H1 (cell line): ENCODE measurements around the gene MARK3. TPM values are rescaled to one million over a fixed set of nuclear protein-coding genes. Genes with fewer than 3 reads are reported as not detected.

Experiments used
- CTCF ChIA-PET: fragments of 300-600 bp; sonication (Branson Sonifier 250); formaldehyde crosslinking; loops from one replicate; lab custom pipeline; 2021; ENCODE audit not compliant: partially characterized antibody; lab: Charles Lee
- POLR2A ChIA-PET: fragments of 300-600 bp; sonication (Branson Sonifier 250); formaldehyde crosslinking; loops from one replicate; lab custom pipeline; 2021; ENCODE audit warnings: inconsistent platforms; ENCODE audit not compliant: partially characterized antibody; lab: Charles Lee
- DNase-seq, 2 experiments: peaks; one replicate each; pipeline versions ENCODE4 v3.0.0 to v3.0.0-alpha.2; 2010 to 2022; ENCODE audit warnings: low spot score in 2 of 2, low read depth in 1 of 2, mixed read lengths in 1 of 2
- FAIRE-seq: peaks from 2 replicates; lab custom pipeline; 2011; peaks lifted over from hg19 to GRCh38; lab: Jason Lieb, UNC
- H2AFZ ChIP-seq: 2 replicates; pipeline ENCODE4 v1.8.1; 2012; ENCODE audit warnings: low read length, inconsistent platforms
- H2AK5ac ChIP-seq: 2 replicates; pipeline ENCODE4 v1.6.1; 2013; ENCODE audit warnings: low read depth, low read length
- H2BK120ac ChIP-seq: replicated peaks from 2 replicates; pipeline ENCODE3; 2013; ENCODE audit warnings: low read depth, low read length, inconsistent platforms
- H2BK12ac ChIP-seq: 2 replicates; pipeline ENCODE4 v1.6.1; 2013; ENCODE audit warnings: low read depth, low read length
- H2BK15ac ChIP-seq: 2 replicates; pipeline ENCODE4 v1.6.1; 2013; ENCODE audit warnings: low read length
- H2BK20ac ChIP-seq: 2 replicates; pipeline ENCODE4 v1.6.1; 2013; ENCODE audit warnings: low read length
- H2BK5ac ChIP-seq: 2 replicates; pipeline ENCODE4 v1.6.1; 2013; ENCODE audit warnings: low read depth, low read length
- H3K14ac ChIP-seq: 2 replicates; pipeline ENCODE4 v1.6.1; 2013; ENCODE audit warnings: inconsistent platforms; ENCODE audit not compliant: insufficient read length
- H3K18ac ChIP-seq: 2 replicates; pipeline ENCODE4 v1.6.1; 2013; ENCODE audit warnings: low read length; ENCODE audit errors: extremely low read depth
- H3K23ac ChIP-seq: 2 replicates; pipeline ENCODE4 v1.6.1; 2013; ENCODE audit warnings: inconsistent platforms; ENCODE audit not compliant: insufficient read length
- H3K23me2 ChIP-seq: 2 replicates; pipeline ENCODE4 v1.6.1; 2013; ENCODE audit warnings: low read depth, low read length
- H3K27ac ChIP-seq: 2 replicates; pipeline ENCODE4 v1.6.1; 2011; ENCODE audit warnings: low read depth, low read length, inconsistent platforms
- H3K27me3 ChIP-seq, 4 experiments: replicated peaks in 1 of 4; 1 replicate in 1 of 4; 2 replicates in 3 of 4; pipeline versions ENCODE4 v1.6.1 to v1.8.1; 2011 to 2013; ENCODE audit warnings: low read length in 3 of 4, mild to moderate bottlenecking in 3 of 4, inconsistent platforms in 2 of 4, mixed read lengths in 2 of 4, moderate library complexity in 1 of 4; ENCODE audit not compliant: control insufficient read depth in 3 of 4, insufficient read depth in 3 of 4; ENCODE audit errors: extremely low read depth in 1 of 4
- H3K36me3 ChIP-seq, 4 experiments: 2 replicates each; pipeline versions ENCODE4 v1.6.1 to v1.8.1; 2011 to 2013; ENCODE audit warnings: mild to moderate bottlenecking in 4 of 4, low read length in 3 of 4, moderate library complexity in 2 of 4, control low read depth in 1 of 4, inconsistent platforms in 1 of 4; ENCODE audit not compliant: insufficient read depth in 4 of 4, control insufficient read depth in 2 of 4
- H3K4ac ChIP-seq: replicated peaks from 2 replicates; pipeline ENCODE3; 2013; ENCODE audit warnings: low read length, low read depth, mixed read lengths, inconsistent platforms; ENCODE audit not compliant: insufficient read length
- H3K4me1 ChIP-seq, 4 experiments: replicated peaks in 1 of 4; 1 replicate in 1 of 4; 2 replicates in 3 of 4; pipeline versions ENCODE4 v1.6.1 to v1.8.1; 2011 to 2013; ENCODE audit warnings: low read length in 3 of 4, inconsistent platforms in 2 of 4, mixed read lengths in 1 of 4; ENCODE audit not compliant: insufficient read depth in 4 of 4, control insufficient read depth in 3 of 4
- H3K4me2 ChIP-seq, 2 experiments: 2 replicates each; pipeline versions ENCODE4 v1.6.1 to v1.8.1; 2011 to 2013; ENCODE audit warnings: low read depth in 2 of 2, low read length in 2 of 2, control low read depth in 1 of 2, inconsistent platforms in 1 of 2, mild to moderate bottlenecking in 1 of 2; ENCODE audit not compliant: insufficient read depth in 1 of 2
- H3K4me3 ChIP-seq, 4 experiments: fragments of 200-600, 300-600 bp in 1 of 4; sonication (generic), shearing (Covaris generic), sonication (Bioruptor Twin) in 1 of 4; 2 replicates each; pipeline versions ENCODE4 v1.5.1 to v1.8.1; 2011 to 2016; ENCODE audit warnings: low read length in 4 of 4, low read depth in 3 of 4, control low read depth in 2 of 4, inconsistent platforms in 2 of 4, mild to moderate bottlenecking in 2 of 4, mixed read lengths in 1 of 4, moderate library complexity in 1 of 4; ENCODE audit not compliant: insufficient read depth in 2 of 4; ENCODE audit errors: extremely low read depth in 1 of 4
- H3K56ac ChIP-seq: replicated peaks from 2 replicates; pipeline ENCODE3; 2013; ENCODE audit warnings: low read depth, mild to moderate bottlenecking, mixed read lengths, low read length, inconsistent platforms; ENCODE audit not compliant: insufficient read length
- H3K79me1 ChIP-seq: 2 replicates; pipeline ENCODE4 v1.6.1; 2013; ENCODE audit warnings: low read depth, low read length, control low read depth
- H3K79me2 ChIP-seq, 2 experiments: 2 replicates each; pipeline versions ENCODE4 v1.6.1 to v1.8.1; 2012 to 2013; ENCODE audit warnings: low read length in 2 of 2, mild to moderate bottlenecking in 2 of 2, inconsistent platforms in 1 of 2; ENCODE audit not compliant: insufficient read depth in 2 of 2, control insufficient read depth in 1 of 2
- H3K9ac ChIP-seq, 4 experiments: replicated peaks in 1 of 4; 1 replicate in 1 of 4; 2 replicates in 3 of 4; pipeline versions ENCODE4 v1.6.1 to v1.8.1; 2011 to 2013; ENCODE audit warnings: low read depth in 3 of 4, low read length in 3 of 4, control low read depth in 2 of 4, mild to moderate bottlenecking in 2 of 4, moderate library complexity in 2 of 4, inconsistent platforms in 1 of 4; ENCODE audit errors: extremely low read depth in 1 of 4
- H3K9me3 ChIP-seq, 2 experiments: 2 replicates each; pipeline versions ENCODE4 v1.6.1 to v1.8.1; 2012 to 2013; ENCODE audit warnings: mild to moderate bottlenecking in 2 of 2, moderate library complexity in 2 of 2, control low read depth in 1 of 2, inconsistent platforms in 1 of 2, low read depth in 1 of 2, low read length in 1 of 2, mixed read lengths in 1 of 2; ENCODE audit not compliant: insufficient read depth in 2 of 2
- H4K20me1 ChIP-seq, 2 experiments: replicated peaks in 1 of 2; 2 replicates each; pipeline versions ENCODE3 to v1.8.1; 2011 to 2013; ENCODE audit warnings: inconsistent platforms in 2 of 2, low read length in 2 of 2, mild to moderate bottlenecking in 1 of 2; ENCODE audit not compliant: insufficient read depth in 2 of 2, control insufficient read depth in 1 of 2
- H4K5ac ChIP-seq: 2 replicates; pipeline ENCODE4 v1.6.1; 2013; ENCODE audit warnings: low read length, low read depth, mixed read lengths, inconsistent platforms; ENCODE audit not compliant: insufficient read length
- H4K8ac ChIP-seq: 2 replicates; pipeline ENCODE4 v1.8.0; 2013; ENCODE audit warnings: mild to moderate bottlenecking, moderate library complexity, low read length, inconsistent platforms; ENCODE audit not compliant: insufficient read depth; ENCODE audit errors: extremely low read depth
- H4K91ac ChIP-seq: replicated peaks from 2 replicates; pipeline ENCODE3; 2013; ENCODE audit warnings: low read length, mixed read lengths, inconsistent platforms; ENCODE audit not compliant: insufficient read length
- CBX5 ChIP-seq: fragments of 300-800, 300-1000 bp; sonication (generic); IDR thresholded peaks from 2 replicates; pipeline ENCODE4 v1.7.1; 2016; ENCODE audit warnings: antibody characterized with exemption, low read length, low read depth
- CEBPB ChIP-seq: IDR thresholded peaks from 2 replicates; pipeline ENCODE4 v1.6.1; 2012; ENCODE audit warnings: low read depth, low read length
- WGBS, 2 experiments: shearing (Covaris generic) in 1 of 2; methylation state at CpG; one replicate each; pipeline versions ENCODE4 v1.1.6 to v1.1.7; 2013 to 2015; ENCODE audit warnings: low lambda C conversion rate in 2 of 2, mixed read lengths in 2 of 2, inconsistent platforms in 1 of 2, low coverage in 1 of 2, missing lambda C conversion rate in 1 of 2; ENCODE audit not compliant: insufficient replicate concordance in 2 of 2, insufficient coverage in 1 of 2, insufficient read length in 1 of 2; ENCODE audit errors: extremely low coverage in 1 of 2, missing lambda C conversion rate in 1 of 2; 5-methylcytosine and 5-hydroxymethylcytosine counted together
- polyA plus RNA-seq, 7 experiments: library from polyadenylated mRNA; depleted of rRNA in 3 of 7; stranded (reverse) in 5 of 7; unstranded in 2 of 7; fragments of >200 nt in 5 of 7; fragments of 200-250 nt in 2 of 7; gene quantifications; 1 replicate in 5 of 7; 2 replicates in 1 of 7; 4 replicates in 1 of 7; pipeline versions ENCODE4 v1.2.1 to v1.2.3, GENCODE V29; 2011 to 2013; ENCODE audit warnings: missing spikeins in 2 of 7, mixed read lengths in 2 of 7
- total RNA-seq: library from RNA; stranded (reverse); fragmentation: NEBNext Ultra II Directional; extraction: Animal tissue kit (Norgen Biotek cat#: 25700); gene quantifications from 2 replicates; pipeline ENCODE4 v1.2.1, GENCODE V29; 2021

The MARK3 gene
- total and polyA plus RNA-seq, 2 of the 8 experiments (the other 6 are each of a cell fraction or from before 2014, with no cell fraction given) = 39.4 to 76.9 TPM

DNA sequence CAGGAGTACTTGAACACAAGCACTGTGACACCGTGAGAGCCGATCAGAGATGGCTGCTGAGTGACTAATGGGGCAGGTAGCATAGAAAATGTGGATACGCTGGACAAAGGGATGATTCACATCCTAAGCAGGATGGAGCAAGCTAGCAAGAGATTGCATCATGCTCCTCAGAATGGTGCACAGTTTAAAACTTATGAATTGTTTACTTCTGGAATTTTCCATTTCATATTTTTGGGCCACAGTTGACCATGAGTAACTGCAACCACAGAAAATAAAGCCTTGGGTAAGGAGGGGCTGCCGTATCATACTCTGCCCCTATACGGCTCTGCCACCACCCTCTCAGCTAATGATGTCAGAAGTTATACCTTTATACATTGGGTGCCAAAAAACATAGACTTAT lies 23.3 kb upstream of the MARK3 start:
- H3K27me3 ChIP-seq = no peaks in the 10 kb centered on the region
- no peak overlapping the region for H4K5ac ChIP-seq
- no peak for TF ChIP-seq CBX5
- TF ChIP-seq CEBPB = peak; percentile 63; the same call in 1 of the 2 replicates
- H3K4me3 ChIP-seq = no peak overlapping the region
- H2AK5ac ChIP-seq = no peak overlapping the region
- FAIRE-seq (no peak), DNase-seq (no peak)
- H3K23me2 ChIP-seq = no peaks in the 10 kb centered on the region
- no peak overlapping the region for H3K4me2 ChIP-seq
- no peak overlapping the region for H3K18ac ChIP-seq
- 0 out of 2 replicates have a peak overlapping the region, but pooled peaks have one; percentile 5 for H2BK5ac ChIP-seq
- no peaks in the 10 kb centered on the region for H3K79me2 ChIP-seq
- no peak overlapping the region for H2BK120ac ChIP-seq
- POLR2A ChIA-PET = interaction anchor here (1.4 to 1.9 kb wide), 4 partner anchors 14 to 25 kb away, joined by 3 to 7 read pairs (median 4); no protein-coding TSS in a partner anchor
- no peaks in the 10 kb centered on the region for H4K20me1 ChIP-seq
- no peak overlapping the region for H2BK20ac ChIP-seq
- H2AFZ ChIP-seq = peak overlapping the region; percentile 59; the same call in 1 of the 2 replicates
- no peak overlapping the region for H3K27ac ChIP-seq
- H4K8ac ChIP-seq = no peak overlapping the region
- peaks cover 0 to 7% of the 10 kb centered on the region in 2 experiments; a peak in 1 of 4 replicates for H3K9me3 ChIP-seq
- no peak overlapping the region for H3K56ac ChIP-seq
- H3K36me3 ChIP-seq = no peaks in the 10 kb centered on the region
- H3K14ac ChIP-seq = no peak overlapping the region
- H3K79me1 ChIP-seq = no peaks in the 10 kb centered on the region
- no peak overlapping the region for H4K91ac ChIP-seq
- H3K4ac ChIP-seq = no peak overlapping the region
- no peak overlapping the region for H2BK15ac ChIP-seq
- CTCF ChIA-PET = interaction anchor here (0.7 kb wide), 1 partner anchor 207 kb away, joined by 3 read pairs; no protein-coding TSS in a partner anchor
- 96% methylated on average over 5 of the region's 5 CpGs; no CpG with 5 or more reads in 1 of the 2 experiments for WGBS, 2 experiments
- no peaks in the 10 kb centered on the region for H3K4me1 ChIP-seq
- H3K23ac ChIP-seq = no peak overlapping the region
- no peak overlapping the region for H3K9ac ChIP-seq
- no peak overlapping the region for H2BK12ac ChIP-seq
